Liver (tissue), 9 donors: ENCODE data around the gene RFC2. TPM values are rescaled to one million over a fixed set of nuclear protein-coding genes. Genes with fewer than 3 reads are reported as not detected.

ENCODE experiments used
- DNase-seq: peaks from one replicate; pipeline ENCODE4 v3.0.0-alpha.2; 2017; ENCODE audit warnings: low spot score
- H3K27ac ChIP-seq, 2 donors: one replicate each; pipeline ENCODE4 v1.7.0; 2013; ENCODE audit warnings: inconsistent platforms in 2 of 2, low read length in 2 of 2, control low read depth in 1 of 2, low read depth in 1 of 2, mild to moderate bottlenecking in 1 of 2
- H3K27me3 ChIP-seq, 4 donors: one replicate each; pipeline versions ENCODE4 v1.6.1 to v1.7.0; 2013; ENCODE audit warnings: low read length in 3 of 4, inconsistent platforms in 1 of 4, mild to moderate bottlenecking in 1 of 4, moderate library complexity in 1 of 4; ENCODE audit not compliant: control insufficient read depth in 4 of 4, insufficient read depth in 4 of 4
- H3K36me3 ChIP-seq, 4 donors: one replicate each; pipeline versions ENCODE4 v1.6.1 to v1.7.0; 2013; ENCODE audit warnings: low read length in 3 of 4, mild to moderate bottlenecking in 3 of 4, low read depth in 1 of 4, moderate library complexity in 1 of 4; ENCODE audit not compliant: control insufficient read depth in 4 of 4, insufficient read depth in 3 of 4
- H3K4me1 ChIP-seq, 4 donors: one replicate each; pipeline versions ENCODE4 v1.6.1 to v1.7.0; 2013; ENCODE audit warnings: low read length in 3 of 4, mild to moderate bottlenecking in 3 of 4, moderate library complexity in 1 of 4; ENCODE audit not compliant: control insufficient read depth in 4 of 4, insufficient read depth in 4 of 4
- H3K4me3 ChIP-seq, 3 donors: one replicate each; pipeline versions ENCODE4 v1.6.1 to v1.7.0; 2013; ENCODE audit warnings: low read length in 3 of 3, control low read depth in 1 of 3, low read depth in 1 of 3, mild to moderate bottlenecking in 1 of 3
- H3K9ac ChIP-seq, 2 donors: one replicate each; pipeline ENCODE4 v1.7.0; 2013; ENCODE audit warnings: low read length in 2 of 2, mild to moderate bottlenecking in 2 of 2, moderate library complexity in 2 of 2, control low read depth in 1 of 2, low read depth in 1 of 2
- H3K9me3 ChIP-seq, 4 donors: one replicate each; pipeline versions ENCODE4 v1.6.1 to v1.7.0; 2013; ENCODE audit warnings: low read length in 3 of 4; ENCODE audit not compliant: control insufficient read depth in 4 of 4
- ATF3 ChIP-seq: IDR thresholded peaks from 2 replicates; pipeline ENCODE4 v1.6.1; 2016; ENCODE audit warnings: antibody characterized with exemption
- FOXA2 ChIP-seq: IDR thresholded peaks from 2 replicates; pipeline ENCODE4 v1.6.1; 2016; ENCODE audit warnings: antibody characterized with exemption
- GABPA ChIP-seq, 2 donors: IDR thresholded peaks in 1 of 2; conservative IDR thresholded peaks in 1 of 2; 2 replicates each; pipeline ENCODE4 v1.6.1; 2016; ENCODE audit warnings: antibody characterized with exemption in 2 of 2, mild to moderate bottlenecking in 1 of 2, moderate library complexity in 1 of 2
- HNF4A ChIP-seq, 2 donors: conservative IDR thresholded peaks; 2 replicates each; pipeline ENCODE4 v1.6.1; 2016; ENCODE audit warnings: antibody characterized with exemption in 2 of 2, mild to moderate bottlenecking in 2 of 2
- HNF4G ChIP-seq: IDR thresholded peaks from 2 replicates; pipeline ENCODE4 v1.6.1; 2016; ENCODE audit warnings: antibody characterized with exemption
- JUND ChIP-seq, 2 donors: IDR thresholded peaks; 2 replicates each; pipeline ENCODE4 v1.6.1; 2016; ENCODE audit warnings: antibody characterized with exemption in 2 of 2
- NR2F2 ChIP-seq: IDR thresholded peaks from 2 replicates; pipeline ENCODE4 v1.6.1; 2016; ENCODE audit warnings: antibody characterized with exemption
- RAD21 ChIP-seq, 2 donors: IDR thresholded peaks; 2 replicates each; pipeline ENCODE4 v1.6.1; 2016; ENCODE audit warnings: antibody characterized with exemption in 2 of 2, mild to moderate bottlenecking in 2 of 2
- REST ChIP-seq: IDR thresholded peaks from 2 replicates; pipeline ENCODE4 v1.6.1; 2016; ENCODE audit warnings: antibody characterized with exemption, mild to moderate bottlenecking
- RXRA ChIP-seq, 2 donors: IDR thresholded peaks; 2 replicates each; pipeline ENCODE4 v1.6.1; 2017 to 2018; ENCODE audit warnings: antibody characterized with exemption in 2 of 2, mild to moderate bottlenecking in 1 of 2
- SP1 ChIP-seq: IDR thresholded peaks from 2 replicates; pipeline ENCODE4 v1.6.1; 2018; ENCODE audit warnings: antibody characterized with exemption, mild to moderate bottlenecking
- TAF1 ChIP-seq: conservative IDR thresholded peaks from 2 replicates; pipeline ENCODE4 v1.6.1; 2016; ENCODE audit warnings: antibody characterized with exemption, mild to moderate bottlenecking
- YY1 ChIP-seq: IDR thresholded peaks from 2 replicates; pipeline ENCODE4 v1.6.1; 2016; ENCODE audit warnings: antibody characterized with exemption, mild to moderate bottlenecking
- ZBTB33 ChIP-seq: IDR thresholded peaks from 2 replicates; pipeline ENCODE4 v1.6.1; 2016; ENCODE audit warnings: antibody characterized with exemption
- WGBS: extraction: QIAGEN DNeasy Blood & Tissue Kit; methylation state at CpG from one replicate; pipeline ENCODE4 v1.1.7; 2013; 5-methylcytosine and 5-hydroxymethylcytosine counted together
- polyA plus RNA-seq, 2 donors: library from polyadenylated mRNA; stranded (reverse) in 1 of 2; unstranded in 1 of 2; fragments of 200-250 nt in 1 of 2; fragments of >200 nt in 1 of 2; fragmentation: Nextera tagmentation in 1 of 2; extraction: Ambion mirVana in 1 of 2; gene quantifications; one replicate each; pipeline versions ENCODE4 v1.2.1 to v1.2.3, GENCODE V29; 2013 to 2015
- total RNA-seq, 2 donors: library from RNA; depleted of rRNA; stranded (reverse); fragments of >200 nt; gene quantifications; one replicate each; pipeline ENCODE4 v1.2.3, GENCODE V29; 2014
- TF ChIP-seq, protein P1 (sequence below): IDR thresholded peaks from 2 replicates; pipeline ENCODE4 v1.6.1; 2016; ENCODE audit warnings: antibody characterized with exemption
- TF ChIP-seq, protein P2 (sequence below): fragments of 150-350 bp; IDR thresholded peaks from 2 replicates; pipeline ENCODE4 v1.5.1; 2017; ENCODE audit warnings: improper control_type of control experiment, low read depth, low read length; ENCODE audit not compliant: missing input control
- donor health status: healthy.
- donor health status: healthy.
- donor health status: healthy.
- donor health status: healthy.
- donor health status: healthy.

RFC2 gene
- total and polyA plus RNA-seq, 4 donors, result 12.8 to 23.8 (median 14.8) TPM

DNA sequence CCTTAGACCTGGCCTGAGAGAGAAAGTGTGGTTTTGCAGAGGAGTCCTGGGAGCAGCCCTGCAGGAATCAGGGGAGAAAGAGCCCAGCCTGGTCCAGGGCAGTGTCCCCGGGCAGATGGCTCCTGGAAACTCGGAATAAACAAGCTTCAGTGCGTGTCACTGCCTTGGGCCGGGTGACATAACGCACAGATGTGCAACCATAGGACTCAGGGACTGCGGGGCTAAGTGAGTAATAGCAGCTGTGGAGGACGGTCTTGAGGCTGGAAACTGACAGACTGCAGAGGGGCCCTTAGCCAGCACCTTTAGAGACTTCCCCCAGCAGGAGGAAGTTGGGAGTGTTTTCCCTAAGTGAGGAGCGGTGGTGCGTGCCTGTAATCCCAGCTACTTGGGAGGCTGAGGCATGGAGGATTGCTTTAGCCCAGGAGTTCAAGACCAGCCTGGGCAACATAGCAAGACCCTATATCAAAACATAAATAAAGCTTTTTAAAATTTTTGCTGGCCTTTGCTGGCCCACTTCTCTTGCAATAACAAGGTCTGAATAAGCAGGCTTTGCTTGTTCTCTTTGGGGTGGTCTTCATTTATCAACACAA is 29.8 kb upstream of the RFC2 start:
- WGBS, result 79% methylated on average over 9 of the region's 9 CpGs
- H3K4me1 ChIP-seq, result peaks cover 0 to 3% (median 2%) of the 10 kb centered on the region in 4 donors

More for the DNA sequence above, 29.8 kb upstream of the RFC2 start:
- Histone ChIP-seq H3K27me3 (no peaks in the 10 kb centered on the region), H3K36me3 (no peaks in the 10 kb centered on the region), H3K9ac (no peak overlapping the region), H3K9me3 (no peaks in the 10 kb centered on the region), H3K4me3 (no peak overlapping the region), H3K27ac (no peak overlapping the region)
- no peak for DNase-seq
- TF ChIP-seq FOXA2 (no peak), REST (no peak), GABPA (IDR thresholded peaks at IDR 0.05 in 1 of 2, conservative IDR thresholded peaks at IDR 0.05 in 1 of 2) (no peak), HNF4A (conservative IDR thresholded peaks at IDR 0.05) (no peak), TAF1 (no peak), ATF3 (no peak), SP1 (no peak), RAD21 (IDR thresholded peaks at IDR 0.05) (no peak), NR2F2 (no peak), JUND (IDR thresholded peaks at IDR 0.05) (no peak), YY1 (no peak), HNF4G (no peak), ZBTB33 (no peak), RXRA (IDR thresholded peaks at IDR 0.05) (no peak)
- TF ChIP-seq, protein P1, sequence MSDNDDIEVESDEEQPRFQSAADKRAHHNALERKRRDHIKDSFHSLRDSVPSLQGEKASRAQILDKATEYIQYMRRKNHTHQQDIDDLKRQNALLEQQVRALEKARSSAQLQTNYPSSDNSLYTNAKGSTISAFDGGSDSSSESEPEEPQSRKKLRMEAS, result no peak
- TF ChIP-seq, protein P2, sequence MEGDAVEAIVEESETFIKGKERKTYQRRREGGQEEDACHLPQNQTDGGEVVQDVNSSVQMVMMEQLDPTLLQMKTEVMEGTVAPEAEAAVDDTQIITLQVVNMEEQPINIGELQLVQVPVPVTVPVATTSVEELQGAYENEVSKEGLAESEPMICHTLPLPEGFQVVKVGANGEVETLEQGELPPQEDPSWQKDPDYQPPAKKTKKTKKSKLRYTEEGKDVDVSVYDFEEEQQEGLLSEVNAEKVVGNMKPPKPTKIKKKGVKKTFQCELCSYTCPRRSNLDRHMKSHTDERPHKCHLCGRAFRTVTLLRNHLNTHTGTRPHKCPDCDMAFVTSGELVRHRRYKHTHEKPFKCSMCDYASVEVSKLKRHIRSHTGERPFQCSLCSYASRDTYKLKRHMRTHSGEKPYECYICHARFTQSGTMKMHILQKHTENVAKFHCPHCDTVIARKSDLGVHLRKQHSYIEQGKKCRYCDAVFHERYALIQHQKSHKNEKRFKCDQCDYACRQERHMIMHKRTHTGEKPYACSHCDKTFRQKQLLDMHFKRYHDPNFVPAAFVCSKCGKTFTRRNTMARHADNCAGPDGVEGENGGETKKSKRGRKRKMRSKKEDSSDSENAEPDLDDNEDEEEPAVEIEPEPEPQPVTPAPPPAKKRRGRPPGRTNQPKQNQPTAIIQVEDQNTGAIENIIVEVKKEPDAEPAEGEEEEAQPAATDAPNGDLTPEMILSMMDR, result no peak
